ENCODE data around the gene RMND5B. TPM values are rescaled to one million over a fixed set of nuclear protein-coding genes. Genes with fewer than 3 reads are reported as not detected.
"Not testable (repeated sequence)": the region's sequence is repeated elsewhere in the genome, so short reads cannot be mapped to it uniquely, and the experiment has no call there.

RMND5B gene
- total RNA-seq, 1 donor from 2014 or later, result 28.0 TPM

- DNase-seq (ENCODE audit: low spot score), result no peak
- Mint-ChIP-seq H3K27ac (no peak overlapping the region), H3K4me1 (ENCODE audit: low read depth) (peaks cover 20% of the 10 kb centered on the region), H3K4me3 (no peak overlapping the region), H3K36me3 (ENCODE audit: low read depth) (no peaks in the 10 kb centered on the region), H3K27me3 (ENCODE audit: insufficient read depth) (peaks cover 31% of the 10 kb centered on the region), H3K9me3 (no peaks in the 10 kb centered on the region)
- intact Hi-C loops (cut with micrococcal nuclease), result no loop called here
These were observed 66.2 kb downstream of the RMND5B start for GRCh38 chr5:178196986-178197385.

DNA sequence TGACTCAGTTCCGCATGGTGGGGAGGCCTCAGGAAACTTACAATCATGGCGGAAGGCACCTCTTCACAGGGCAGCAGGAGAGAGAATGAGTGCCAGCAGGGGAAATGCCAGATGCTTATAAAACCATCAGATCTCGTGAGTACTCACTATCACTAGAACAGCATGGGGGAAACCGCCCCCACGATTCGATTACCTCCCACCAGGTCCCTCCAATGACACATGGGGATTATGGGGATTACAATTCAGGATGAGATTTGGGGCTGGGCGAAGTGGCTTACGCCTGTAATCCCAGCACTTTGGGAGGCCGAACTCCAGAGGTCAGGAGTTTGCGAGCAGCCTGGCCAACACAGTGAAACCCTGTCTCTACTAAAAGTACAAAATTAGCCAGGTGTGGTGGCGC is 67.3 kb downstream of the RMND5B start:
- not testable (repeated sequence) for H3K9me3 Mint-ChIP-seq, H3K27ac Mint-ChIP-seq

DNA sequence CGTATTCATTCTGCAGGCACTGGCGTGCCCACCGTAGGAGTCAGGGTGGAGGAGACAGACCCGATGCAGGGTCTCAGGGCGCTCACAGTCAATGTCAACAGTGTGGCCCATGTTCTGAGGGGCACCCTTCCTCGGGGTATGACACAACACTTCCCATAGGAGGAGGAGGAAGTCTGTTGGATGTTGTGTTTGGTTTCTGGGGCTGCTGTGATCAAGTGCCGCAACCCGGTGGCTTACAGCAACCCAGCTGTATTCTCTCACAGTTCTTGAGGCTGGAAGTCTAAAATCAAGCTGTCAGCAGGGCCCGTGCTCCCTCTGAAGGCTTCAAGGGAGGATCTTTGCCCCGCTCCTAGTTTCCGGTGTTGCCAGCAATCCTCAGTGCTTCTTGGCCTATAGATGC is 67.9 kb downstream of the RMND5B start:
- no peak overlapping the region for H3K27ac Mint-ChIP-seq

More for the DNA sequence above, 67.3 kb downstream of the RMND5B start:
- H3K27me3 Mint-ChIP-seq (ENCODE audit: insufficient read depth), result peaks cover 23% of the 10 kb centered on the region
- intact Hi-C loops (cut with micrococcal nuclease); H3K4me3 Mint-ChIP-seq; H3K36me3 Mint-ChIP-seq (ENCODE audit: low read depth); DNase-seq (ENCODE audit: low spot score): not testable (repeated sequence)
- peaks cover 17% of the 10 kb centered on the region for H3K4me1 Mint-ChIP-seq (ENCODE audit: low read depth)

GRCh38 chr5:178199581-178200434 is 69.0 kb downstream of the RMND5B start:
- DNase-seq (ENCODE audit: low spot score), result no peak
- peaks cover 3% of the 10 kb centered on the region for H3K36me3 Mint-ChIP-seq (ENCODE audit: low read depth)
- H3K4me1 Mint-ChIP-seq (ENCODE audit: low read depth), result peaks cover 7% of the 10 kb centered on the region
- no peak overlapping the region for H3K4me3 Mint-ChIP-seq
- no peak overlapping the region for H3K27ac Mint-ChIP-seq
- no peaks in the 10 kb centered on the region for H3K9me3 Mint-ChIP-seq
- peaks cover 13% of the 10 kb centered on the region for H3K27me3 Mint-ChIP-seq (ENCODE audit: insufficient read depth)
- intact Hi-C loops (cut with micrococcal nuclease), result loop anchor here (10.0 kb wide), 2 partner anchors 1175 to 1415 kb away; partner anchors contain the start of gene ZNF346

More for the DNA sequence above, 67.9 kb downstream of the RMND5B start:
- intact Hi-C loops (cut with micrococcal nuclease), result no loop called here
- no peaks in the 10 kb centered on the region for H3K9me3 Mint-ChIP-seq
- DNase-seq (ENCODE audit: low spot score), result no peak
- no peak overlapping the region for H3K4me3 Mint-ChIP-seq
- H3K27me3 Mint-ChIP-seq (ENCODE audit: insufficient read depth), result peaks cover 21% of the 10 kb centered on the region
- H3K4me1 Mint-ChIP-seq (ENCODE audit: low read depth), result peaks cover 13% of the 10 kb centered on the region
- no peaks in the 10 kb centered on the region for H3K36me3 Mint-ChIP-seq (ENCODE audit: low read depth)

Other genes with a start within 250 kb of the RMND5B start
- gene PROP1, start 134.8 kb upstream of the RMND5B start, total RNA-seq, result not detected in 2 replicates
- gene N4BP3, start 17.5 kb upstream of the RMND5B start, total RNA-seq, result 1.8 TPM in 2 replicates
- 264 and 265 TPM in 2 replicates for gene NHP2, start 22.9 kb downstream of the RMND5B start, total RNA-seq
- not detected in 2 replicates for gene GMCL2, start 56.4 kb downstream of the RMND5B start, total RNA-seq
- 459 and 472 TPM in 2 replicates for gene HNRNPAB, start 73.5 kb downstream of the RMND5B start, total RNA-seq
- gene PHYKPL, start 101.8 kb downstream of the RMND5B start, total RNA-seq, result 84.4 and 86.7 TPM in 2 replicates